Left lung (tissue), 10 donors: ENCODE results near the gene BCL2A1. TPM values are rescaled to one million over a fixed set of nuclear protein-coding genes. Genes with fewer than 3 reads are reported as not detected.
A peak's percentile ranks its signal among the peaks of the same experiment; 100 is the strongest.

Experiments
- ATAC-seq: fragments of 200-7000 bp; cut with Tn5 transposase; one replicate; pipeline ENCODE4 v1.9.1; 2020; ENCODE audit warnings: moderate library complexity
- DNase-seq, 4 donors: peaks; one replicate each; pipeline ENCODE4 v3.0.0-alpha.2; 2013 to 2020
- H3K27ac ChIP-seq, 2 donors: fragments of 200-600 bp; sonication (generic) in 1 of 2; one replicate each; pipeline versions ENCODE4 v1.5.0 to v1.8.0; 2020 to 2021
- H3K27me3 ChIP-seq, 2 donors: fragments of 200-600 bp; sonication (generic) in 1 of 2; one replicate each; pipeline versions ENCODE4 v1.5.0 to v1.8.0; 2020 to 2021
- H3K36me3 ChIP-seq, 2 donors: fragments of 200-600 bp; sonication (generic) in 1 of 2; one replicate each; pipeline versions ENCODE4 v1.5.0 to v1.8.0; 2020 to 2021
- H3K4me1 ChIP-seq, 2 donors: fragments of 200-600 bp; one replicate each; pipeline ENCODE4 v1.8.0; 2021
- H3K4me3 ChIP-seq, 2 donors: fragments of 200-600 bp; sonication (generic) in 1 of 2; one replicate each; pipeline versions ENCODE4 v1.5.0 to v1.8.0; 2020 to 2021; ENCODE audit warnings: mild to moderate bottlenecking in 1 of 2
- H3K9me3 ChIP-seq, 2 donors: fragments of 200-600 bp; sonication (generic) in 1 of 2; one replicate each; pipeline versions ENCODE4 v1.5.0 to v1.8.0; 2020 to 2021
- CTCF ChIP-seq, 2 donors: fragments of 200-600 bp; sonication (generic) in 1 of 2; IDR thresholded peaks; one replicate each; pipeline versions ENCODE4 v1.5.0 to v1.8.0; 2021; ENCODE audit warnings: antibody characterized with exemption in 2 of 2
- intact Hi-C, 2 donors: fragments of 100-400 bp; cut with DNase I; formaldehyde crosslinking; loops; one replicate each; pipeline versions ENCODE4 v1.11.2 to v1.14.2; 2022
- polyA plus RNA-seq, 6 donors: library from polyadenylated mRNA; unstranded; fragments of 120-200 nt; gene quantifications; one replicate each; pipeline ENCODE4 v1.2.1, GENCODE V29; 2013; ENCODE audit not compliant: insufficient read length in 6 of 6
- total RNA-seq, 2 donors: library from RNA; stranded (reverse); fragmentation: NEBNext Ultra II Directional; extraction: Animal tissue kit (Norgen Biotek cat#: 25700); gene quantifications; one replicate each; pipeline ENCODE4 v1.2.1, GENCODE V29; 2021
- donor health status: DM: no; HTN: yes; CAD: no.
- donor health status: DM: no; HTN: no; CAD: no.

BCL2A1 gene
- total and polyA plus RNA-seq, 8 donors = 0.24 to 99.2 (median 0.78) TPM

- intact Hi-C loops = no loop called here
- peak in 1 of 4 donors; percentile 32 for DNase-seq
- Histone ChIP-seq H3K27ac (peak overlapping the region; percentile 96 to 99), H3K36me3 (peaks cover 0 to 40% of the 10 kb centered on the region in 2 donors), H3K4me1 (peaks cover 0 to 13% of the 10 kb centered on the region in 2 donors), H3K27me3 (no peaks in the 10 kb centered on the region), H3K9me3 (peaks cover 0 to 41% of the 10 kb centered on the region in 2 donors), H3K4me3 (peak overlapping the region; percentile 94 to 100)
- no peak for TF ChIP-seq CTCF (IDR thresholded peaks at IDR 0.05)
- no peak for ATAC-seq
Observed at GRCh38 chr15:79922512-79923078, 48.4 kb downstream of the BCL2A1 start.

GRCh38 chr15:79919749-79920511, 51.1 kb downstream of the BCL2A1 start:
- Histone ChIP-seq H3K27me3 (no peaks in the 10 kb centered on the region), H3K4me1 (peaks cover 0 to 13% of the 10 kb centered on the region in 2 donors), H3K4me3 (no peak overlapping the region), H3K27ac (no peak overlapping the region), H3K36me3 (peaks cover 0 to 49% of the 10 kb centered on the region in 2 donors), H3K9me3 (peaks cover 0 to 68% of the 10 kb centered on the region in 2 donors)
- no peak for TF ChIP-seq CTCF (IDR thresholded peaks at IDR 0.05)
- no peak for ATAC-seq
- intact Hi-C loops = no loop called here
- no peak for DNase-seq

GRCh38 chr15:79919090-79919748, 51.8 kb downstream of the BCL2A1 start:
- H3K9me3 ChIP-seq = peaks cover 0 to 75% of the 10 kb centered on the region in 2 donors
- no peaks in the 10 kb centered on the region for H3K27me3 ChIP-seq

GRCh38 chr15:79918278-79918677, 52.7 kb downstream of the BCL2A1 start:
- intact Hi-C loops = no loop called here
- peaks cover 0 to 84% of the 10 kb centered on the region in 2 donors for H3K9me3 ChIP-seq
- DNase-seq (peak in 1 of 4 donors; percentile 58), ATAC-seq (no peak)
- H3K27me3 ChIP-seq = no peaks in the 10 kb centered on the region
- H3K4me1 ChIP-seq = peaks cover 0 to 8% of the 10 kb centered on the region in 2 donors
- no peak overlapping the region for H3K27ac ChIP-seq
- TF ChIP-seq CTCF (IDR thresholded peaks at IDR 0.05) = no peak
- peaks cover 0 to 62% of the 10 kb centered on the region in 2 donors for H3K36me3 ChIP-seq
- no peak overlapping the region for H3K4me3 ChIP-seq

More at GRCh38 chr15:79919090-79919748, 51.8 kb downstream of the BCL2A1 start:
- DNase-seq (peak in 1 of 4 donors; percentile 68), ATAC-seq (no peak)
- Histone ChIP-seq H3K27ac (no peak overlapping the region), H3K36me3 (peaks cover 0 to 54% of the 10 kb centered on the region in 2 donors), H3K4me3 (no peak overlapping the region), H3K4me1 (peaks cover 0 to 9% of the 10 kb centered on the region in 2 donors)
- intact Hi-C loops = no loop called here
- TF ChIP-seq CTCF (IDR thresholded peaks at IDR 0.05) = no peak
